Body of pancreas (tissue), 4 donors: ENCODE results near the gene RPAIN. TPM values are rescaled to one million over a fixed set of nuclear protein-coding genes. Genes with fewer than 3 reads are reported as not detected.

Source experiments
- ATAC-seq: fragments of 150-250 bp; one replicate; pipeline ENCODE4 v1.9.1; 2016
- DNase-seq, 4 donors: peaks; one replicate each; pipeline ENCODE4 v3.0.0-alpha.2; 2019
- H3K27ac ChIP-seq, 4 donors: fragments of 200-600 bp; sonication (generic); 1 replicate in 3 of 4; 2 replicates in 1 of 4; pipeline versions ENCODE4 v1.5.1 to v1.6.1; 2016 to 2019; ENCODE audit warnings: mild to moderate bottlenecking in 1 of 4, mixed read lengths in 1 of 4, moderate library complexity in 1 of 4
- H3K27me3 ChIP-seq, 2 donors: fragments of 200-600 bp; sonication (generic); one replicate each; pipeline ENCODE4 v1.6.0; 2016; ENCODE audit warnings: mild to moderate bottlenecking in 1 of 2
- H3K36me3 ChIP-seq, 2 donors: fragments of 200-600 bp; sonication (generic); replicated peaks in 1 of 2; 2 replicates each; pipeline ENCODE4 v1.5.1; 2016; ENCODE audit warnings: low read depth in 2 of 2; ENCODE audit not compliant: insufficient read depth in 1 of 2
- H3K4me1 ChIP-seq: fragments of 200-600 bp; sonication (generic); one replicate; pipeline ENCODE4 v1.6.0; 2016
- H3K4me3 ChIP-seq, 2 donors: fragments of 200-600 bp; sonication (generic); 1 replicate in 1 of 2; 2 replicates in 1 of 2; pipeline ENCODE4 v1.5.1; 2016 to 2019
- H3K9me3 ChIP-seq, 3 donors: fragments of 200-600 bp; sonication (generic); 1 replicate in 2 of 3; 2 replicates in 1 of 3; pipeline ENCODE4 v1.5.1; 2016
- CTCF ChIP-seq, 7 experiments: fragments of 450-650 bp in 4 of 7; fragments of 200-600 bp in 3 of 7; sonication (generic) in 3 of 7; IDR thresholded peaks; one replicate each; pipeline ENCODE4 v1.5.1; 2016 to 2019; ENCODE audit warnings: antibody characterized with exemption in 7 of 7
- POLR2A ChIP-seq, 3 donors: fragments of 450-650 bp; IDR thresholded peaks; one replicate each; pipeline ENCODE4 v1.6.1; 2016; ENCODE audit warnings: antibody characterized with exemption in 3 of 3, mild to moderate bottlenecking in 2 of 3
- WGBS, 2 donors: methylation state at CpG; one replicate each; pipeline ENCODE4 v1.1.5; 2017; 5-methylcytosine and 5-hydroxymethylcytosine counted together
- intact Hi-C: fragments of 100-400 bp; cut with DNase I; formaldehyde crosslinking; loops from one replicate; pipeline ENCODE4 v1.15.1; 2023
- total RNA-seq, 2 donors: library from RNA; depleted of rRNA; stranded (reverse); fragments of >200 nt; gene quantifications; one replicate each; pipeline ENCODE4 v1.1.0, GENCODE V29; 2016

Gene RPAIN
- total RNA-seq, 2 donors from 2014 or later: 28.0 to 35.3 TPM

- H3K4me1 ChIP-seq: peaks cover 17% of the 10 kb centered on the region
- H3K9me3 ChIP-seq: no peaks in the 10 kb centered on the region
- DNase-seq (no peak), ATAC-seq (no peak)
- H3K4me3 ChIP-seq: no peak overlapping the region
- peaks cover 5 to 39% of the 10 kb centered on the region in 2 donors for H3K36me3 ChIP-seq
- no peaks in the 10 kb centered on the region for H3K27me3 ChIP-seq
- no peak overlapping the region for H3K27ac ChIP-seq
- 68 to 81% methylated on average over 4 of the region's 4 CpGs for WGBS, 2 donors
- intact Hi-C loops: no loop called here
- no peak for TF ChIP-seq CTCF (IDR thresholded peaks at IDR 0.05)
- TF ChIP-seq POLR2A (IDR thresholded peaks at IDR 0.05): no peak
Measured at GRCh38 chr17:5413682-5414081, 6.3 kb upstream of the RPAIN start.

- Histone ChIP-seq H3K4me1 (peaks cover 30% of the 10 kb centered on the region), H3K4me3 (no peak overlapping the region), H3K27me3 (no peaks in the 10 kb centered on the region), H3K9me3 (no peaks in the 10 kb centered on the region), H3K27ac (no peak overlapping the region), H3K36me3 (peaks cover 0 to 24% of the 10 kb centered on the region in 2 donors)
- 69 to 76% methylated on average over 2 of the region's 2 CpGs for WGBS, 2 donors
- TF ChIP-seq CTCF (IDR thresholded peaks at IDR 0.05) (no peak), POLR2A (IDR thresholded peaks at IDR 0.05) (no peak)
- ATAC-seq (no peak), DNase-seq (no peak)
- intact Hi-C loops: no loop called here
Measured at GRCh38 chr17:5416901-5417300, 3.1 kb upstream of the RPAIN start.

DNA sequence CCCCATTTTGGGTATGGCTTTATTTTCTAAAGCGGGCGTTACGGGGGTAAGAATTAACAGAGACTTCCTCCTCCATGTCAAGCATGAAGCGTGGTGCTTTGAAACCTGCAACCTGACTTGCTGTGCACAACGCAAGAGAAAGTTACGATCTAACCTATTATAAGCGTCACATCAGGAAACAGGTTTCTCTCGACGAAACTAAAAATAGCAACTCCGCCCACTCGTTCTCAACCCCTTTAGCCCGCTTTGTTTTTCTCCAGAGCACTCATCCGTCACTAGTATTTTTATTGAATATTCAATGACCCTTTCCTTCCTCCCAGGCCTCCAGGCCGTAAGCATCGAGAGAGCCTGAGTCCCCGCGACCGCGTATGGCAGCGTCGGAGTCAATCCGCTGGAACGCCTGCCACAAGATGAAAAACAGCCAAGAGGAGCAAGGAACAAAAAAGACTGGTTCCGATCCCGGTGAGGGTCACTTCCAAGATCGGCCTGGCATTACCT, 1.1 kb upstream of the RPAIN start:
- Histone ChIP-seq H3K27ac (peak overlapping the region; percentile 83 to 93 (median 91)), H3K4me3 (peak overlapping the region; percentile 40 to 71), H3K36me3 (peaks cover 4 to 18% of the 10 kb centered on the region in 2 donors), H3K27me3 (no peaks in the 10 kb centered on the region), H3K4me1 (peaks cover 30% of the 10 kb centered on the region), H3K9me3 (no peaks in the 10 kb centered on the region)
- peak; percentile 30 for ATAC-seq
- DNase-seq: peak; percentile 37 to 69 (median 51)
- intact Hi-C loops: no loop called here
- TF ChIP-seq POLR2A (IDR thresholded peaks at IDR 0.05): no peak
- TF ChIP-seq CTCF (IDR thresholded peaks at IDR 0.05): no peak
- 0 to 2% methylated on average over 26 of the region's 26 CpGs for WGBS, 2 donors

- intact Hi-C loops: no loop called here
- Histone ChIP-seq H3K4me1 (peaks cover 30% of the 10 kb centered on the region), H3K36me3 (peaks cover 4 to 13% of the 10 kb centered on the region in 2 donors), H3K4me3 (peak within 1 kb of the TSS; percentile 40 to 71), H3K9me3 (no peaks in the 10 kb centered on the region), H3K27me3 (no peaks in the 10 kb centered on the region), H3K27ac (peak within 1 kb of the TSS; percentile 83 to 93 (median 91))
- TF ChIP-seq POLR2A (IDR thresholded peaks at IDR 0.05) (peak; percentile 74 to 92 (median 88)), CTCF (IDR thresholded peaks at IDR 0.05) (no peak)
- ATAC-seq: peak; percentile 97
- DNase-seq: peak; percentile 92 to 97 (median 94)
- WGBS, 2 donors: 0% methylated on average over 21 to 49 of the region's 49 CpGs
Measured at GRCh38 chr17:5419356-5419958, 525 bp upstream of the RPAIN start, which contains the start of gene NUP88. TSS of gene NUP88 (minus strand) at chr17:5419662. CDS start at chr17:5419650, 12 bp downstream.

- DNase-seq (no peak), ATAC-seq (no peak)
- H3K4me1 ChIP-seq: peaks cover 22% of the 10 kb centered on the region
- TF ChIP-seq POLR2A (IDR thresholded peaks at IDR 0.05) (no peak), CTCF (IDR thresholded peaks at IDR 0.05) (no peak)
- WGBS, 2 donors: 89 to 95% methylated on average over 2 of the region's 2 CpGs
- peaks cover 14 to 23% of the 10 kb centered on the region in 2 donors for H3K36me3 ChIP-seq
- no peaks in the 10 kb centered on the region for H3K27me3 ChIP-seq
- H3K9me3 ChIP-seq: no peaks in the 10 kb centered on the region
- no peak overlapping the region for H3K27ac ChIP-seq
- intact Hi-C loops: no loop called here
- no peak overlapping the region for H3K4me3 ChIP-seq
Measured at GRCh38 chr17:5422505-5422904, 2.5 kb downstream of the RPAIN start.
